Caco-2 (cell line): ENCODE data around the gene IL6ST. TPM values are rescaled to one million over a fixed set of nuclear protein-coding genes. Genes with fewer than 3 reads are reported as not detected.
A peak's percentile ranks its signal among the peaks of the same experiment; 100 is the strongest.

Experiments
- BruUV-seq: library from RNA; stranded (reverse); fragments of 400-500 nt; replicated peaks from 2 replicates; lab custom pipeline; 2021; lab: Mats Ljungman, UMichigan
- CTCF ChIA-PET: fragments of 300-600 bp; sonication (Branson Sonifier 250); formaldehyde crosslinking; loops from one replicate; lab custom pipeline; 2022; ENCODE audit warnings: antibody characterized with exemption; lab: Charles Lee
- POLR2A ChIA-PET: fragments of 300-600 bp; sonication (Branson Sonifier 250); formaldehyde crosslinking; loops from one replicate; lab custom pipeline; 2022; ENCODE audit warnings: antibody characterized with exemption; lab: Charles Lee
- DNase-seq, 2 experiments: peaks; one replicate each; pipeline versions ENCODE4 v3.0.0 to v3.0.0-alpha.2; 2020 to 2022
- H3K27me3 ChIP-seq: replicated peaks from 2 replicates; pipeline ENCODE4 v1.6.0; 2011; ENCODE audit warnings: low read length; ENCODE audit not compliant: control insufficient read depth, insufficient read depth
- H3K36me3 ChIP-seq: 2 replicates; pipeline ENCODE4 v1.5.1; 2011; ENCODE audit warnings: low read length; ENCODE audit not compliant: control insufficient read depth, insufficient read depth
- H3K4me1 ChIP-seq: fragments of 250-450 bp; sonication (Bioruptor Pico); 2 replicates; pipeline ENCODE4 v1.5.1; 2020; ENCODE audit warnings: mild to moderate bottlenecking
- H3K4me3 ChIP-seq: 2 replicates; pipeline ENCODE4 v1.5.1; 2011; ENCODE audit warnings: low read depth, mild to moderate bottlenecking, control low read depth, low read length
- H3K9me3 ChIP-seq: fragments of 250-450 bp; sonication (Bioruptor Pico); 2 replicates; pipeline ENCODE4 v1.5.1; 2020; ENCODE audit warnings: mild to moderate bottlenecking, moderate library complexity
- H3K27ac Mint-ChIP-seq: one replicate; pipeline ENCODE4 v1.8.0; 2022; ENCODE audit warnings: mixed read lengths; ENCODE audit not compliant: unreplicated experiment
- H3K27me3 Mint-ChIP-seq: one replicate; pipeline ENCODE4 v1.8.0; 2022; ENCODE audit warnings: mixed read lengths; ENCODE audit not compliant: insufficient read depth, unreplicated experiment
- H3K36me3 Mint-ChIP-seq: one replicate; pipeline ENCODE4 v1.8.0; 2022; ENCODE audit warnings: mild to moderate bottlenecking, mixed read lengths; ENCODE audit not compliant: insufficient read depth, unreplicated experiment
- H3K4me1 Mint-ChIP-seq: one replicate; pipeline ENCODE4 v1.8.0; 2022; ENCODE audit warnings: low read depth, mixed read lengths; ENCODE audit not compliant: unreplicated experiment
- H3K4me3 Mint-ChIP-seq: one replicate; pipeline ENCODE4 v1.8.0; 2022; ENCODE audit warnings: mild to moderate bottlenecking, moderate library complexity, mixed read lengths; ENCODE audit not compliant: unreplicated experiment
- H3K9me3 Mint-ChIP-seq: one replicate; pipeline ENCODE4 v1.8.0; 2022; ENCODE audit warnings: mixed read lengths; ENCODE audit not compliant: unreplicated experiment
- CTCF ChIP-seq, 2 experiments: fragments of 200-600 bp in 1 of 2; IDR thresholded peaks; 1 replicate in 1 of 2; 2 replicates in 1 of 2; pipeline versions ENCODE4 v1.5.1 to v1.8.0; 2011 to 2022; ENCODE audit warnings: antibody characterized with exemption in 1 of 2, control low read depth in 1 of 2, inconsistent platforms in 1 of 2, low read depth in 1 of 2, low read length in 1 of 2, mild to moderate bottlenecking in 1 of 2, moderate library complexity in 1 of 2; ENCODE audit not compliant: insufficient read depth in 1 of 2, severe bottlenecking in 1 of 2, unreplicated experiment in 1 of 2
- intact Hi-C: fragments of 100-400 bp; cut with micrococcal nuclease; formaldehyde crosslinking; loops from one replicate; pipeline ENCODE4 v1.10.0; 2022; ENCODE audit not compliant: unreplicated experiment
- total RNA-seq: library from RNA; stranded (reverse); gene quantifications from 2 replicates; pipeline ENCODE4 v1.2.3, GENCODE V29; 2022

Gene IL6ST
- total RNA-seq, 1 experiment from 2014 or later: 278 TPM

GRCh38 chr5:56024810-56025150, 30.0 kb upstream of the IL6ST start:
- intact Hi-C loops: loop anchor here (1.0 to 2.0 kb wide), 5 partner anchors 22 to 65 kb away; no protein-coding TSS in a partner anchor
- TF ChIP-seq CTCF (IDR thresholded peaks at IDR 0.05; ENCODE audit: insufficient read depth in 1 of 2, low read depth in 1 of 2, low read length in 1 of 2, severe bottlenecking in 1 of 2, unreplicated experiment in 1 of 2): no peak
- H3K9me3 ChIP-seq: peaks cover 6% of the 10 kb centered on the region
- ChIA-PET CTCF (interaction anchor here (0.6 to 1.0 kb wide), 3 partner anchors 17 to 48 kb away, joined by 3 to 7 read pairs (median 5); no protein-coding TSS in a partner anchor), POLR2A (no interaction called here)
- BruUV-seq: TSS peak; percentile 97
- no peaks in the 10 kb centered on the region for H3K9me3 Mint-ChIP-seq
- no peaks in the 10 kb centered on the region for H3K36me3 ChIP-seq
- no peak overlapping the region for H3K4me3 Mint-ChIP-seq
- no peak for DNase-seq
- H3K4me1 Mint-ChIP-seq: peaks cover 8% of the 10 kb centered on the region
- H3K27ac Mint-ChIP-seq: peak overlapping the region; percentile 84
- H3K4me1 ChIP-seq: peaks cover 51% of the 10 kb centered on the region
- no peaks in the 10 kb centered on the region for H3K27me3 ChIP-seq
- no peaks in the 10 kb centered on the region for H3K27me3 Mint-ChIP-seq
- H3K4me3 ChIP-seq: no peak overlapping the region
- H3K36me3 Mint-ChIP-seq: no peaks in the 10 kb centered on the region

GRCh38 chr5:56023296-56023695, 28.5 kb upstream of the IL6ST start:
- ChIA-PET POLR2A (no interaction called here), CTCF (no interaction called here)
- no TSS peak for BruUV-seq
- no peaks in the 10 kb centered on the region for H3K36me3 ChIP-seq
- Mint-ChIP-seq H3K4me3 (no peak overlapping the region), H3K27ac (peak overlapping the region; percentile 63), H3K36me3 (no peaks in the 10 kb centered on the region), H3K9me3 (no peaks in the 10 kb centered on the region), H3K4me1 (peaks cover 8% of the 10 kb centered on the region), H3K27me3 (no peaks in the 10 kb centered on the region)
- H3K4me1 ChIP-seq: peaks cover 50% of the 10 kb centered on the region
- DNase-seq: no peak
- intact Hi-C loops: no loop called here
- H3K4me3 ChIP-seq: no peak overlapping the region
- no peaks in the 10 kb centered on the region for H3K27me3 ChIP-seq
- TF ChIP-seq CTCF (IDR thresholded peaks at IDR 0.05; ENCODE audit: insufficient read depth in 1 of 2, low read depth in 1 of 2, low read length in 1 of 2, severe bottlenecking in 1 of 2, unreplicated experiment in 1 of 2): no peak
- no peaks in the 10 kb centered on the region for H3K9me3 ChIP-seq

- Histone ChIP-seq H3K4me3 (no peak overlapping the region), H3K4me1 (peaks cover 22% of the 10 kb centered on the region), H3K9me3 (0 out of 2 replicates have a peak, but pooled peaks cover 5% of the 10 kb centered on the region), H3K36me3 (no peaks in the 10 kb centered on the region), H3K27me3 (no peaks in the 10 kb centered on the region)
- H3K36me3 Mint-ChIP-seq: no peaks in the 10 kb centered on the region
- H3K27me3 Mint-ChIP-seq: no peaks in the 10 kb centered on the region
- peaks cover 10% of the 10 kb centered on the region for H3K9me3 Mint-ChIP-seq
- no peak for TF ChIP-seq CTCF (IDR thresholded peaks at IDR 0.05; ENCODE audit: insufficient read depth in 1 of 2, low read depth in 1 of 2, low read length in 1 of 2, severe bottlenecking in 1 of 2, unreplicated experiment in 1 of 2)
- H3K4me3 Mint-ChIP-seq: no peak overlapping the region
- no peak overlapping the region for H3K27ac Mint-ChIP-seq
- ChIA-PET CTCF (interaction anchor here (0.7 kb wide), 1 partner anchor 33 kb away, joined by 3 read pairs; no protein-coding TSS in a partner anchor), POLR2A (no interaction called here)
- BruUV-seq: no TSS peak
- DNase-seq: no peak
- intact Hi-C loops: no loop called here
- peaks cover 8% of the 10 kb centered on the region for H3K4me1 Mint-ChIP-seq
These were observed 24.8 kb upstream of the IL6ST start for GRCh38 chr5:56019306-56020272.
